PC-9 (cell line): ENCODE data around the gene PPM1N. TPM values are rescaled to one million over a fixed set of nuclear protein-coding genes. Genes with fewer than 3 reads are reported as not detected.

Experiments used
- BruUV-seq: library from RNA; stranded (reverse); fragments of 400-500 nt; replicated peaks from 2 replicates; lab custom pipeline; 2021; lab: Mats Ljungman, UMichigan
- CTCF ChIA-PET: fragments of 300-600 bp; sonication (Branson Sonifier 250); formaldehyde crosslinking; loops from one replicate; lab custom pipeline; 2022; ENCODE audit warnings: antibody characterized with exemption; lab: Charles Lee
- POLR2A ChIA-PET: fragments of 300-600 bp; sonication (Branson Sonifier 250); formaldehyde crosslinking; loops from one replicate; lab custom pipeline; 2022; ENCODE audit warnings: antibody characterized with exemption; ENCODE audit not compliant: unreplicated experiment; lab: Charles Lee
- DNase-seq, 2 experiments: peaks; one replicate each; pipeline versions ENCODE4 v3.0.0 to v3.0.0-alpha.2; 2015 to 2022; ENCODE audit warnings: mixed read lengths in 1 of 2
- H2AFZ ChIP-seq: fragments of 200-600 bp; sonication (generic); 2 replicates; pipeline ENCODE4 v1.8.1; 2017; ENCODE audit warnings: antibody characterized with exemption
- H3F3A ChIP-seq: fragments of 200-600 bp; sonication (generic); 2 replicates; pipeline ENCODE4 v1.8.1; 2017; ENCODE audit warnings: antibody characterized with exemption, mild to moderate bottlenecking, low read depth; ENCODE audit not compliant: insufficient read depth
- H3K27ac ChIP-seq: fragments of 200-600 bp; sonication (generic); 2 replicates; pipeline ENCODE4 v1.6.1; 2016; ENCODE audit warnings: mixed run types
- H3K27me3 ChIP-seq: fragments of 200-600 bp; sonication (generic); 2 replicates; pipeline ENCODE4 v1.6.1; 2016; ENCODE audit warnings: low read depth, mixed run types; ENCODE audit not compliant: insufficient read depth
- H3K36me3 ChIP-seq: fragments of 200-600 bp; sonication (generic); 2 replicates; pipeline ENCODE4 v1.6.1; 2016; ENCODE audit warnings: low read depth, mixed run types
- H3K4me1 ChIP-seq: fragments of 200-600 bp; sonication (generic); replicated peaks from 2 replicates; pipeline ENCODE4 v1.6.1; 2016; ENCODE audit warnings: mixed run types; ENCODE audit not compliant: insufficient read depth
- H3K4me2 ChIP-seq: fragments of 200-600 bp; sonication (generic); 2 replicates; pipeline ENCODE4 v1.6.1; 2017; ENCODE audit warnings: mixed run types
- H3K4me3 ChIP-seq: fragments of 200-600 bp; sonication (generic); 2 replicates; pipeline ENCODE4 v1.6.1; 2016; ENCODE audit warnings: mixed run types
- H3K79me2 ChIP-seq: fragments of 200-600 bp; sonication (generic); 2 replicates; pipeline ENCODE4 v1.6.1; 2017; ENCODE audit warnings: low read depth, mixed run types
- H3K9me2 ChIP-seq: fragments of 200-600 bp; sonication (generic); 2 replicates; pipeline ENCODE4 v1.8.1; 2017; ENCODE audit warnings: mild to moderate bottlenecking; ENCODE audit not compliant: insufficient read depth
- H3K9me3 ChIP-seq: fragments of 200-600 bp; sonication (generic); 2 replicates; pipeline ENCODE4 v1.8.1; 2016; ENCODE audit warnings: low read depth; ENCODE audit not compliant: insufficient read depth
- H4K20me1 ChIP-seq: fragments of 200-600 bp; sonication (generic); 2 replicates; pipeline ENCODE4 v1.8.1; 2017; ENCODE audit not compliant: insufficient read depth
- EZH2 ChIP-seq: fragments of 200-600 bp; sonication (generic); IDR thresholded peaks from 2 replicates; pipeline ENCODE4 v1.8.0; 2017; ENCODE audit warnings: antibody characterized with exemption, low read depth
- intact Hi-C: fragments of 100-400 bp; cut with micrococcal nuclease; formaldehyde crosslinking; loops from one replicate; pipeline ENCODE4 v1.10.0; 2022; ENCODE audit not compliant: unreplicated experiment
- total RNA-seq: library from RNA; stranded (reverse); gene quantifications from 2 replicates; pipeline ENCODE4 v1.2.3, GENCODE V29; 2021
- TF ChIP-seq, protein P1 (sequence below): fragments of 200-600 bp; sonication (generic); conservative IDR thresholded peaks from 2 replicates; pipeline ENCODE4 v1.6.1; 2017; ENCODE audit warnings: mixed run types, antibody characterized with exemption, mild to moderate bottlenecking, moderate library complexity

PPM1N gene
- total RNA-seq, 1 experiment from 2014 or later, result 5.0 TPM

DNA sequence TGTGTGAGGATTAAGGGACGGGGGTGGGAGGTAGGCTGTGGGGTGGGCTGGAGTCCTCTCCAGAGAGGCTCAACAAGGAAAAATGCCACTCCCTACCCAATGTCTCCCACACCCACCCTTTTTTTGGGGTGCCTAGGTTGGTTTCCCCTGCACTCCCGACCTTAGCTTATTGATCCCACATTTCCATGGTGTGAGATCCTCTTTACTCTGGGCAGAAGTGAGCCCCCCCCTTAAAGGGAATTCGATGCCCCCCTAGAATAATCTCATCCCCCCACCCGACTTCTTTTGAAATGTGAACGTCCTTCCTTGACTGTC, 24.9 kb upstream of the PPM1N start:
- POLR2A ChIA-PET, result no interaction called here
- TF ChIP-seq, protein P1, sequence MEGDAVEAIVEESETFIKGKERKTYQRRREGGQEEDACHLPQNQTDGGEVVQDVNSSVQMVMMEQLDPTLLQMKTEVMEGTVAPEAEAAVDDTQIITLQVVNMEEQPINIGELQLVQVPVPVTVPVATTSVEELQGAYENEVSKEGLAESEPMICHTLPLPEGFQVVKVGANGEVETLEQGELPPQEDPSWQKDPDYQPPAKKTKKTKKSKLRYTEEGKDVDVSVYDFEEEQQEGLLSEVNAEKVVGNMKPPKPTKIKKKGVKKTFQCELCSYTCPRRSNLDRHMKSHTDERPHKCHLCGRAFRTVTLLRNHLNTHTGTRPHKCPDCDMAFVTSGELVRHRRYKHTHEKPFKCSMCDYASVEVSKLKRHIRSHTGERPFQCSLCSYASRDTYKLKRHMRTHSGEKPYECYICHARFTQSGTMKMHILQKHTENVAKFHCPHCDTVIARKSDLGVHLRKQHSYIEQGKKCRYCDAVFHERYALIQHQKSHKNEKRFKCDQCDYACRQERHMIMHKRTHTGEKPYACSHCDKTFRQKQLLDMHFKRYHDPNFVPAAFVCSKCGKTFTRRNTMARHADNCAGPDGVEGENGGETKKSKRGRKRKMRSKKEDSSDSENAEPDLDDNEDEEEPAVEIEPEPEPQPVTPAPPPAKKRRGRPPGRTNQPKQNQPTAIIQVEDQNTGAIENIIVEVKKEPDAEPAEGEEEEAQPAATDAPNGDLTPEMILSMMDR, result no peak
- no peak for TF ChIP-seq EZH2
- Histone ChIP-seq H4K20me1 (no peaks in the 10 kb centered on the region), H3K9me3 (no peaks in the 10 kb centered on the region), H3K27ac (no peak overlapping the region), H3K27me3 (no peaks in the 10 kb centered on the region), H3K4me2 (no peak overlapping the region), H2AFZ (no peak overlapping the region), H3K4me3 (no peak overlapping the region), H3K36me3 (no peaks in the 10 kb centered on the region), H3K79me2 (no peaks in the 10 kb centered on the region), H3K4me1 (peaks cover 22% of the 10 kb centered on the region), H3F3A (peaks cover 40% of the 10 kb centered on the region), H3K9me2 (no peaks in the 10 kb centered on the region)
- no TSS peak for BruUV-seq
- intact Hi-C loops, result no loop called here
- CTCF ChIA-PET, result interaction anchor here (0.6 kb wide), 1 partner anchor 12 kb away, joined by 4 read pairs; no protein-coding TSS in a partner anchor
- no peak for DNase-seq

DNA sequence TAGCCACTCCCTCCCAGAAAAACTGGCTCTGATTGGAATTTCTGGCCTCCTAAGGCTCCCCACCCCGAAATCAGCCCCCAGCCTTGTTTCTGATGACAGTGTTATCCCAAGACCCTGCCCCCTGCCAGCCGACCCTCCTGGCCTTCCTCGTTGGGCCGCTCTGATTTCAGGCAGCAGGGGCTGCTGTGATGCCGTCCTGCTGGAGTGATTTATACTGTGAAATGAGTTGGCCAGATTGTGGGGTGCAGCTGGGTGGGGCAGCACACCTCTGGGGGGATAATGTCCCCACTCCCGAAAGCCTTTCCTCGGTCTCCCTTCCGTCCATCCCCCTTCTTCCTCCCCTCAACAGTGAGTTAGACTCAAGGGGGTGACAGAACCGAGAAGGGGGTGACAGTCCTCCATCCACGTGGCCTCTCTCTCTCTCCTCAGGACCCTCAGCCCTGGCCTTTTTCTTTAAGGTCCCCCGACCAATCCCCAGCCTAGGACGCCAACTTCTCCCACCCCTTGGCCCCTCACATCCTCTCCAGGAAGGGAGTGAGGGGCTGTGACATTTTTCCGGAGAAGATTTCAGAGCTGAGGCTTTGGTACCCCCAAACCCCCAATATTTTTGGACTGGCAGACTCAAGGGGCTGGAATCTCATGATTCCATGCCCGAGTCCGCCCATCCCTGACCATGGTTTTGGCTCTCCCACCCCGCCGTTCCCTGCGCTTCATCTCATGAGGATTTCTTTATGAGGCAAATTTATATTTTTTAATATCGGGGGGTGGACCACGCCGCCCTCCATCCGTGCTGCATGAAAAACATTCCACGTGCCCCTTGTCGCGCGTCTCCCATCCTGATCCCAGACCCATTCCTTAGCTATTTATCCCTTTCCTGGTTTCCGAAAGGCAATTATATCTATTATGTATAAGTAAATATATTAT, 24.3 kb upstream of the PPM1N start:
- Histone ChIP-seq H2AFZ (no peak overlapping the region), H3K79me2 (no peaks in the 10 kb centered on the region), H3K36me3 (no peaks in the 10 kb centered on the region), H3K9me2 (no peaks in the 10 kb centered on the region), H3K27ac (no peak overlapping the region), H3K4me2 (no peak overlapping the region), H3F3A (peaks cover 42% of the 10 kb centered on the region), H3K27me3 (no peaks in the 10 kb centered on the region), H3K9me3 (no peaks in the 10 kb centered on the region), H3K4me1 (peaks cover 22% of the 10 kb centered on the region), H3K4me3 (no peak overlapping the region), H4K20me1 (no peaks in the 10 kb centered on the region)
- TF ChIP-seq, protein P1, result no peak
- no peak for TF ChIP-seq EZH2
- DNase-seq, result no peak
- no TSS peak for BruUV-seq
- ChIA-PET CTCF (no interaction called here), POLR2A (no interaction called here)
- intact Hi-C loops, result no loop called here

DNA sequence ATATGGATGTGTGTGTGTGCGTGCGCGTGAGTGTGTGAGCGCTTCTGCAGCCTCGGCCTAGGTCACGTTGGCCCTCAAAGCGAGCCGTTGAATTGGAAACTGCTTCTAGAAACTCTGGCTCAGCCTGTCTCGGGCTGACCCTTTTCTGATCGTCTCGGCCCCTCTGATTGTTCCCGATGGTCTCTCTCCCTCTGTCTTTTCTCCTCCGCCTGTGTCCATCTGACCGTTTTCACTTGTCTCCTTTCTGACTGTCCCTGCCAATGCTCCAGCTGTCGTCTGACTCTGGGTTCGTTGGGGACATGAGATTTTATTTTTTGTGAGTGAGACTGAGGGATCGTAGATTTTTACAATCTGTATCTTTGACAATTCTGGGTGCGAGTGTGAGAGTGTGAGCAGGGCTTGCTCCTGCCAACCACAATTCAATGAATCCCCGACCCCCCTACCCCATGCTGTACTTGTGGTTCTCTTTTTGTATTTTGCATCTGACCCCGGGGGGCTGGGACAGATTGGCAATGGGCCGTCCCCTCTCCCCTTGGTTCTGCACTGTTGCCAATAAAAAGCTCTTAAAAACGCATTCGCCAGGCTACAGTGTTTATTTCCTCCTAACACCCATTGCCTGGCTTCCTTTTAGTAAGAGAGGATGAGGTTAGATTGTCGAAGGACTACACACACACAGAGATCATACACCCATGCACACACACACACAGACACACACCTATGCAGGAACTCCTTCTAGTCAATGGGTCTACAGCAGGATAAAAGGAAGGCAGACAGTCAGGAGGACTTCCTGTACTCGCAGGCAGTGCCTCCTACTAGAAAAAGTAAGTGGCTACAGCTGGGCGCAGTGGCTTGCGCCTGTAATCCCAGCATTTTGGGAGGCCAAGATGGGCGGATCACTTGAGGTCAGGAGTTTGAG, 23.4 kb upstream of the PPM1N start:
- intact Hi-C loops, result loop anchor here (5.0 kb wide), 1 partner anchor 138 kb away; no protein-coding TSS in a partner anchor
- Histone ChIP-seq H3K9me3 (no peaks in the 10 kb centered on the region), H3K36me3 (no peaks in the 10 kb centered on the region), H4K20me1 (no peaks in the 10 kb centered on the region), H3K27ac (no peak overlapping the region), H3K27me3 (no peaks in the 10 kb centered on the region), H3K4me1 (peaks cover 22% of the 10 kb centered on the region), H2AFZ (no peak overlapping the region), H3K9me2 (no peaks in the 10 kb centered on the region), H3K4me2 (no peak overlapping the region), H3K4me3 (no peak overlapping the region), H3F3A (peaks cover 44% of the 10 kb centered on the region), H3K79me2 (no peaks in the 10 kb centered on the region)
- ChIA-PET CTCF (no interaction called here), POLR2A (no interaction called here)
- no TSS peak for BruUV-seq
- TF ChIP-seq, protein P1, result no peak
- no peak for TF ChIP-seq EZH2
- DNase-seq, result no peak
